NCI-H748 (cell line): ENCODE results near the gene NTHL1.
"Not testable (repeated sequence)": the region's sequence is repeated elsewhere in the genome, so short reads cannot be mapped to it uniquely, and the experiment has no call there.

ENCODE experiments used
- DNase-seq: peaks from one replicate; lab custom pipeline; 2025; ENCODE audit not compliant: unreplicated experiment; lab: John Stamatoyannopoulos, UW

NTHL1 gene

GRCh38 chr16:2011726-2012125, 35.9 kb downstream of the NTHL1 start:
- not testable (repeated sequence) for DNase-seq

- peak; percentile 87 for DNase-seq
Measured at GRCh38 chr16:2009791-2010510, 37.7 kb downstream of the NTHL1 start, which contains the start of gene ZNF598. Gene ZNF598, minus strand, starts transcription at chr16:2009821.

GRCh38 chr16:2009164-2009711, 38.4 kb downstream of the NTHL1 start:
- peak; percentile 46 for DNase-seq

- DNase-seq, result peak; percentile 16
Measured at GRCh38 chr16:2008631-2009163, 38.9 kb downstream of the NTHL1 start.

GRCh38 chr16:2008009-2008526, 39.6 kb downstream of the NTHL1 start:
- DNase-seq, result no peak

GRCh38 chr16:2007081-2007836, 40.4 kb downstream of the NTHL1 start:
- DNase-seq, result no peak

GRCh38 chr16:2006317-2006716, 41.3 kb downstream of the NTHL1 start:
- DNase-seq, result no peak

GRCh38 chr16:2005646-2006045, 42.0 kb downstream of the NTHL1 start:
- DNase-seq, result no peak

- no peak for DNase-seq
Measured at GRCh38 chr16:2004795-2005517, 42.7 kb downstream of the NTHL1 start.

- DNase-seq, result peak; percentile 91
Measured at GRCh38 chr16:2003827-2004641, 43.6 kb downstream of the NTHL1 start.

- DNase-seq, result no peak
Measured at GRCh38 chr16:2003231-2003826, 44.3 kb downstream of the NTHL1 start.

GRCh38 chr16:2002406-2003230, 45.0 kb downstream of the NTHL1 start:
- no peak for DNase-seq

- DNase-seq, result no peak
Measured at GRCh38 chr16:2001456-2002355, 45.9 kb downstream of the NTHL1 start.

GRCh38 chr16:2001035-2001434, 46.6 kb downstream of the NTHL1 start:
- no peak for DNase-seq

- no peak for DNase-seq
Measured at GRCh38 chr16:1999866-2000514, 47.6 kb downstream of the NTHL1 start.

- DNase-seq, result no peak
Measured at GRCh38 chr16:1998852-1999801, 48.5 kb downstream of the NTHL1 start.
